Hindlimb muscle (tissue), 1 donor: ENCODE results near the gene PSPH. TPM values are rescaled to one million over a fixed set of nuclear protein-coding genes. Genes with fewer than 3 reads are reported as not detected.
A peak's percentile ranks its signal among the peaks of the same experiment; 100 is the strongest.

Experiments
- DNase-seq: peaks from one replicate; pipeline ENCODE4 v3.0.0-alpha.2; 2013
- polyA plus RNA-seq: library from polyadenylated mRNA; unstranded; fragments of 120-200 nt; gene quantifications from one replicate; pipeline ENCODE4 v1.2.1, GENCODE V29; 2013; ENCODE audit not compliant: insufficient read length

The PSPH gene
- polyA plus RNA-seq, 1 donor: 16.2 TPM

- DNase-seq: no peak
Measured at GRCh38 chr7:55996856-55997500, 54.3 kb downstream of the PSPH start.

- no peak for DNase-seq
Measured at GRCh38 chr7:55992346-55992745, 58.9 kb downstream of the PSPH start.

- no peak for DNase-seq
Measured at GRCh38 chr7:55983537-55983936, 67.7 kb downstream of the PSPH start.

DNA sequence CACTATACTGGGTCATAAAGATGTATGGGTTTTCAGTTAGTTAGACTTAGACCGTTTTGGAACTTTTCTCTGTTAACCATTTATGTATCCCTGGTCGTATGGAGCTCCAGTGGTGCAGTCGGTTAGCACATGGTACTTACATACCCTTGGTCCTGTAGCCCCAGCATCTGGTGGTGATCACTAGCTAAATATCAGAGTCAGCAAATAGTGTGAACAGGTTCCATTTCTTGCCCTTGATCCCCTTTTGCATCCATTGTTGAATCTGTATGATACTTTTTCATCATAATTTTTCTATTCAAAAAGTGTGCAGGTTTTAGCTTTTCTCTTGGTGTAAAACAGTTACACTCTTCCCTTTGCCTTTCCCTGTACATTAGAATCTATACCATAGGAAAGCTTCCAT is 71.0 kb downstream of the PSPH start:
- DNase-seq: no peak

- no peak for DNase-seq
Measured at GRCh38 chr7:55977831-55978230, 73.4 kb downstream of the PSPH start.

GRCh38 chr7:55975988-55976633 is 75.1 kb downstream of the PSPH start:
- no peak for DNase-seq

- no peak for DNase-seq
Measured at GRCh38 chr7:55973747-55974250, 77.4 kb downstream of the PSPH start.

DNA sequence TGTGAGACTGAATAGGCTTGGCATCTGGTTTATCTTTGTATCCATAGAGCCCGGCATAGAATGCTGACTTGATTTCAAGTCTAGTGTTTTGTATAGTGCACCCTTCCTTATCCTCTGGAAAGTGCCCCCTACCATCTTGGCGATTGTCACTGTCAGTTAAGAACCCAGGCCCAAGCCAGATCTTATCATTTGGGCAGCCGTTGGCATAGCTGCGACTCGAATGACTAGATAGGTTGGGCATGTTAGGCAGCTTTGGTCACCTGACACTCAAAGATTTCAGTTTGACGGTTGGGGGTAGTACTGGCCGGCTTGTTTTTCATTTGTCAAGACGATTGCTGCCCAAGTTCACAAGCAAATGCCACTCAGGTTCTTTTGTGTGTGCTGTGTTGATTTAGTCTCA is 80.3 kb downstream of the PSPH start:
- no peak for DNase-seq

GRCh38 chr7:55970561-55970960 is 80.7 kb downstream of the PSPH start:
- DNase-seq: no peak

DNA sequence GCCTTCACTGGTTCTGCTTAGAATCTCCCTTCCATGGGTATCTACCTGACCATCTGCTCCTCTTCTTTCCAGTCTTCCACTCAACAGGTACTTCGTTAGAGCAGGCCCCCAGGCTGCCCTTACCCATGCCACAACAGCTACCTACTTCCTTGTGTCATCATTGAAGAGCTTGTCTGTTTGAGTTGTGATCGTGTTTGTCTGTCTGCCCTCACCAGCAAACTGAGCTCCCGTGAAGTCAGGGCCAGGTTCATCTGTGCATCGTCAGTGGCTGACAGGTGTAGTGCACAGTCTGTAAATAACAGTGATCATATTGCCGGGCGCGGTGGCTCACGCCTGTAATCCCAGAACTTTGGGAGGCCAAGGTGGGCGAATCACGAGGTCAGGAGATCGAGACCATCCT is 81.9 kb downstream of the PSPH start:
- no peak for DNase-seq

GRCh38 chr7:55966851-55967250 is 84.4 kb downstream of the PSPH start:
- DNase-seq: no peak

- DNase-seq: no peak
Measured at GRCh38 chr7:55965805-55966421, 85.3 kb downstream of the PSPH start.

- DNase-seq: peak; percentile 51
Measured at GRCh38 chr7:55965100-55965470, 86.2 kb downstream of the PSPH start.

DNA sequence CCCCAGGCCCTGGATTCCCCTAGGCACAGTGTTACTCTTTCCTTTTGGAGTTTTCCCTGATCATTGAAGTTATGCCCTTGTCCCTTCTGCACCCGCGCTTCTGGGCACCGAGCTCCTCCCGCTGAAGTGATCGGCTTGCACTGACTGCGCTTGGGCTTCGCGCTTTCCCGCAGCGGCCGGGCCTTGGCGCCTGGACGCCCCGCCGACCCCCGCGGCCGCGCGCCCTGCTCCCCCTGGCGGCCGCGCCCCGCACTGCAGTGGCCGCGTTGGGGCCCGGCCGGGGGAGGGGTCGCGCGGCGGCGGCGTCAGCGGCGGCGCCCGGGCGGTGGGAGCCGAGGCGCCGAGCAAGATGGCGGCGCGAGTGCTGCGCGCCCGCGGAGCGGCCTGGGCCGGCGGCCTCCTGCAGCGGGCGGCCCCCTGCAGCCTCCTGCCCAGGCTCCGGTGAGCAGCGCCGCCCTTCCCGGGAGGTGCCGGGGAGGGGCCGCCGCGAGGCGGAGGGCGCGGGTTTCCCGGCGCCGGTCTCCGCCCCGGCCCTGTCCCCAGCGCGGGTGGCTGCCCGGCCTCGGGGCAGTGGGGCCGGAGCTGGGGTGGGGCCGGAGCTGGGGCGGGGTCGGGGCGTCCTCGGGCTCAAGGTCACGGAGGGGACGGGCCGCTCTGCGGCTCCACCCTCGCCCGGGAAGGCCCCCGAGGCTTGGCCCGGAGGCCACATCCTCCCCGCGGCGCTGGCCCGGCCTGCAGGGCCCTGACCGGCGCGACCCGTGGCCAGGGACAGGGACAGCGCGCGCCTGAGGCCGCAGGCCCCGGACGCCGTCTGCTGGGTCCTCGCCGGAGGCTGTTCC is 86.8 kb downstream of the PSPH start, which contains the start of gene NIPSNAP2:
Gene NIPSNAP2, plus strand, starts transcription at position 325 of the 839 bp plus-strand sequence. Its CDS starts 25 bp downstream, at position 350.
- DNase-seq: peak; percentile 74

- no peak for DNase-seq
Measured at GRCh38 chr7:55963584-55964168, 87.6 kb downstream of the PSPH start.

GRCh38 chr7:55962014-55962413 is 89.2 kb downstream of the PSPH start:
- DNase-seq: no peak

Other genes starting within 250 kb of the PSPH start
- gene SEPTIN14, start 188.7 kb downstream of the PSPH start, polyA plus RNA-seq: 0.19 TPM
- gene ZNF713, start 164.0 kb downstream of the PSPH start, polyA plus RNA-seq: 9.5 TPM
- 10.7 TPM for gene MRPS17, start 99.6 kb downstream of the PSPH start, polyA plus RNA-seq
- 90.7 TPM for gene NIPSNAP2, start 86.9 kb downstream of the PSPH start, polyA plus RNA-seq
- gene CCT6A, start 321 bp upstream of the PSPH start, polyA plus RNA-seq: 130 TPM
- 60.2 TPM for gene SUMF2, start 12.8 kb upstream of the PSPH start, polyA plus RNA-seq
- 55.4 TPM for gene PHKG1, start 41.5 kb upstream of the PSPH start, polyA plus RNA-seq
- gene CHCHD2, start 55.0 kb upstream of the PSPH start, polyA plus RNA-seq: 238 TPM
- gene NUPR2, start 65.0 kb upstream of the PSPH start, polyA plus RNA-seq: not detected